Vagina (tissue), 2 donors: ENCODE measurements around the gene RPL10.

Experiments used
- CTCF ChIP-seq, 3 experiments: fragments of 450-650 bp in 2 of 3; fragments of 200-600 bp in 1 of 3; sonication (generic) in 1 of 3; IDR thresholded peaks; one replicate each; pipeline ENCODE4 v1.5.1; 2017 to 2019; ENCODE audit warnings: antibody characterized with exemption in 3 of 3, mild to moderate bottlenecking in 2 of 3, moderate library complexity in 2 of 3
- POLR2AphosphoS5 ChIP-seq, 2 donors: sonication (generic); formaldehyde crosslinking; IDR thresholded peaks; one replicate each; pipeline ENCODE4 v1.9.0; 2017; ENCODE audit warnings: antibody characterized with exemption in 2 of 2, mild to moderate bottlenecking in 2 of 2, low read depth in 1 of 2; ENCODE audit not compliant: insufficient read depth in 1 of 2

GRCh38 chrX:154367474-154368308, 30.5 kb upstream of the RPL10 start:
- TF ChIP-seq CTCF (IDR thresholded peaks at IDR 0.05) (no peak), POLR2AphosphoS5 (IDR thresholded peaks at IDR 0.05; ENCODE audit: insufficient read depth in 1 of 2, low read depth in 1 of 2) (no peak)
